ENCODE data around the gene CCDC68. TPM values are rescaled to one million over a fixed set of nuclear protein-coding genes. Genes with fewer than 3 reads are reported as not detected.

CCDC68 gene
- total RNA-seq, 1 donor from 2014 or later = 2.2 TPM

DNA sequence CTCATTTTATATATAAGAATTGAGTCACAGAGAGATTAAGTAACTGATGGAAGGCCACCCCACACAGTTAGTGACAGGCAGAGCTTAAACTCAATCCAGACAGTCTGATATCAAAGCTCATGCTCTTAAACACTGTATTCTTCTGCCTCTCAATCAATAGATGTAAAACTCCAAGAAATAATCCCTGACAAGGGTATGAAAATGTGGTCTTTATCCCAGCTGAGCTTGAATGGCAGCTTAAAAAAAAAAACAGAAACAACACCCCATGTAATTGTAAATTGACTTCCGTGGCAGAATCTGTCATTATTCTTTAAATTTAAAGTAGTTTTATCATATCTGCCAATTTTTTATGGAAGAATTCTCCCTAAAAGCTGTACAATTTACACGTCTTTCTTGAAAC is 70.9 kb downstream of the CCDC68 start:
- Mint-ChIP-seq H3K27ac (no peak overlapping the region), H3K4me3 (ENCODE audit: low read depth) (no peak overlapping the region), H3K9me3 (ENCODE audit: low read depth) (peaks cover 10% of the 10 kb centered on the region), H3K36me3 (ENCODE audit: insufficient read depth) (peaks cover 24% of the 10 kb centered on the region), H3K4me1 (ENCODE audit: low read depth) (no peaks in the 10 kb centered on the region), H3K27me3 (no peaks in the 10 kb centered on the region)
- TF ChIP-seq, protein P1, sequence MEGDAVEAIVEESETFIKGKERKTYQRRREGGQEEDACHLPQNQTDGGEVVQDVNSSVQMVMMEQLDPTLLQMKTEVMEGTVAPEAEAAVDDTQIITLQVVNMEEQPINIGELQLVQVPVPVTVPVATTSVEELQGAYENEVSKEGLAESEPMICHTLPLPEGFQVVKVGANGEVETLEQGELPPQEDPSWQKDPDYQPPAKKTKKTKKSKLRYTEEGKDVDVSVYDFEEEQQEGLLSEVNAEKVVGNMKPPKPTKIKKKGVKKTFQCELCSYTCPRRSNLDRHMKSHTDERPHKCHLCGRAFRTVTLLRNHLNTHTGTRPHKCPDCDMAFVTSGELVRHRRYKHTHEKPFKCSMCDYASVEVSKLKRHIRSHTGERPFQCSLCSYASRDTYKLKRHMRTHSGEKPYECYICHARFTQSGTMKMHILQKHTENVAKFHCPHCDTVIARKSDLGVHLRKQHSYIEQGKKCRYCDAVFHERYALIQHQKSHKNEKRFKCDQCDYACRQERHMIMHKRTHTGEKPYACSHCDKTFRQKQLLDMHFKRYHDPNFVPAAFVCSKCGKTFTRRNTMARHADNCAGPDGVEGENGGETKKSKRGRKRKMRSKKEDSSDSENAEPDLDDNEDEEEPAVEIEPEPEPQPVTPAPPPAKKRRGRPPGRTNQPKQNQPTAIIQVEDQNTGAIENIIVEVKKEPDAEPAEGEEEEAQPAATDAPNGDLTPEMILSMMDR (IDR thresholded peaks at IDR 0.05; ENCODE audit: unreplicated experiment) = no peak
- DNase-seq (ENCODE audit: low spot score, unreplicated experiment) = no peak

DNA sequence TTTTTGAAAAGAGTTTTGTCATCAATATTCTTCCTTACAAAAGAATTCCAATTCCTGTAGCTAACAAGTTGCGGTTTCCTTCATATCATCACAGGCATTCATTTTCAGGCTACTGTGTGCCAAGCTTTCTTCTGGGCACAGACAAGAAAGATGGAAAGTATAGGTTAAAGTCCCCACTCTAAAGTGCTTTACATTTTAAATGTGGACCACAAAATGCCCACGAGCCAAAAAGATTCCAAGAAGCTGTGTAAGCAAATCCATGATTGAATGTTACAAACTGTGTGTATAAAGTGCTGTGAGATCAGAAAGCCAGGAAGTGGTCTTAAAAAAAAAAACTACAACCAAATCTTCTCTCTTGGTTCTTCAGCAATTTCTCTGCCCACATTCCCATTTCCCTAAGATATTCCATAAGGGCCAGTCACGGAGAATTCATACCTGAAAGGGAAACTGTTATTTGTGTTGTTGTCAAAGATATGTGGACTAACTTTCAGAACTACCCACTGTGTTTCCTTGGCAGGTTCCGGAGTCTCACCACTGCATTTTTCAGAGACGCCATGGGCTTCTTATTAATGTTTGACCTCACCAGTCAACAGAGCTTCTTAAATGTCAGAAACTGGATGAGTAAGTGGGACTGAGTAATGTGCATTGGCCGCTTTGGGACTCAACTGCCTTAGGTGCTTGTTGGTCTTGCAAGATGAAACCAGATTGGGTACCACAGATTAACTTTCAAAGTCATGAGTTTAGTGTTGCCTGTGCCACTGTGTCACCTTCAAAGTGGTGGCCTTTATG is 75.3 kb downstream of the CCDC68 start:
- TF ChIP-seq, protein P1 (IDR thresholded peaks at IDR 0.05; ENCODE audit: unreplicated experiment) = no peak
- Mint-ChIP-seq H3K4me3 (ENCODE audit: low read depth) (no peak overlapping the region), H3K9me3 (ENCODE audit: low read depth) (peaks cover 10% of the 10 kb centered on the region)

DNA sequence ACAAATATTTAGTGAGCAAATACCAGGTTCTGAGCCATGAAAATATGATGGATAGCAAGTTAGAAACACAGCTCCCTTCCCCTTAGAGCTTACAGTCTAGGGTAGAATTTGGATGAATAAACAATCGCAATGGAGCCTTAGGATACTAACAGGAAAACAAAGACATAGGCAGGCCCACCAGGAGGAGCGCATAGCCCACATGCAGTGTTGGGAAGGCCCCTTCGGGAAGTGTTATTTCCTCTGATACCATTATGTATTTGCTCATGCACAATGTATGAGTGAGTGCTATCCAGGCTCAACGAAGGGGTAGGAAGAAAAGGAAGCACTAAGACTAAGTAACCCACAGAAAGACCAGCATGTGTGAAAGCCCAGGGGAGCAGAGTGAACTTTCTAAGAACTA is 76.9 kb downstream of the CCDC68 start:
- TF ChIP-seq, protein P1 (IDR thresholded peaks at IDR 0.05; ENCODE audit: unreplicated experiment) = no peak

More for the DNA sequence above, 75.3 kb downstream of the CCDC68 start:
- peaks cover 5% of the 10 kb centered on the region for H3K27me3 Mint-ChIP-seq
- peaks cover 28% of the 10 kb centered on the region for H3K36me3 Mint-ChIP-seq (ENCODE audit: insufficient read depth)
- DNase-seq (ENCODE audit: low spot score, unreplicated experiment) = no peak
- peaks cover 16% of the 10 kb centered on the region for H3K4me1 Mint-ChIP-seq (ENCODE audit: low read depth)
- no peak overlapping the region for H3K27ac Mint-ChIP-seq

DNA sequence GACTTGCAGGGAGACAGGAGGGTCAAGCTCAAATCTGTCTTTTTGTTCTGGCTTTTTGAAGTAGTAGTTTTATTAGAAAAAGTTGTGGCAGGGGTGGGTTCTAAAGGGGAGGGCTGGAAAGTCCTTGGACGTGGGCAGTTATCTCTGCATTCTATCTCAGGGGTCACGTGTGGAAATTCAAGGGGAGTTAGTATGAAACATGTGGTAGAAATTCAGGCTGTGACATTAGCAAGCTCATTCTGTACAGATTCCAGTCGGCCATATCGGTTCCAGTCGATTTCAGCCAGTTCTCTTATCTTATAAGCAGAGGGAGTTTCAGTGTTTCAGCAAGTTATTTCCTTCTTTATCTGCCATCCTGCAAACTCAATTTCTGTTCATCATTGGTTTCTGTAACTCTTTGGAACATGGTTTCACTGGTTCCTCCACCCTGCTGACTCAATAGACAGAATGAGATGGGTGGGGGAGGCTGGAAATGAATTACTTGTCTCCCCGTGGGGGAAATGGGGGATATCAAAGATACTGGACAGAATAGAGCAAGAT is 78.0 kb downstream of the CCDC68 start:
- Mint-ChIP-seq H3K27ac (no peak overlapping the region), H3K4me1 (ENCODE audit: low read depth) (peaks cover 19% of the 10 kb centered on the region), H3K36me3 (ENCODE audit: insufficient read depth) (peaks cover 23% of the 10 kb centered on the region)

More for the DNA sequence above, 76.9 kb downstream of the CCDC68 start:
- H3K36me3 Mint-ChIP-seq (ENCODE audit: insufficient read depth) = peaks cover 23% of the 10 kb centered on the region
- no peak overlapping the region for H3K27ac Mint-ChIP-seq
- no peak for DNase-seq (ENCODE audit: low spot score, unreplicated experiment)
- peaks cover 5% of the 10 kb centered on the region for H3K27me3 Mint-ChIP-seq
- H3K4me1 Mint-ChIP-seq (ENCODE audit: low read depth) = peaks cover 19% of the 10 kb centered on the region
- H3K4me3 Mint-ChIP-seq (ENCODE audit: low read depth) = no peak overlapping the region
- peaks cover 10% of the 10 kb centered on the region for H3K9me3 Mint-ChIP-seq (ENCODE audit: low read depth)

DNA sequence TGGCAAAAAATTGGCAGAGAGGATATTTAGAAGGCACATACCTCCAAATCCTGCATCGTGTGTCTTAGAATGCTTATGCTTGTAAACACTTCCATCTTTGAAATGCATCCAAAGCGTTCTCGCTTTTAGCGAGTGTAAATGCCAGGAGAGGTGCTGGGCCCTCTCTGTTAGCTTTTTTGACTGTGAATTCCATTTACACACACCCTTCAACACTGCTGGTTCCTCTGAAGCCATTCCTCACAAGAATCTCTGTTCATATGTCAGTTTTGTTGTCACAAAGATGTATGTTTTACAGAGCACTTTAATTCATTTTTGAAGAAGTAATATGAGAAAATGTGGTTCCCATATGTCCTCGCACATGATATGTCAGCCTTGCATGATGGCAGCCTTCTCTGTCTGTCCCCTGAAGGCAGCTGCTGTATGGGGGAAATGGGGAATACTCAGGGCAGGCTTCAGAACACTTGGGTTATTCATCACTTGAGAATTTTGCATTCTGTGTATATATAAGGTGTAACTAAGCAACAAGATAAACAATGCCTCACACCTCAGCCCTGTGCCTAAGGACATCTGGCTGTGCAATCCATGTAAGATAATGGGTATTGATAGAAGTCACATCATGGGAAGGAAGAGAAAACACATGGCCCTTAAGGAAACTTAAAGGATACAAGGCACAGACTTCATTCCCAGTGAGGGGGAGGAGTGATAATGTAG is 78.7 kb downstream of the CCDC68 start:
- peaks cover 5% of the 10 kb centered on the region for H3K27me3 Mint-ChIP-seq
- H3K27ac Mint-ChIP-seq = no peak overlapping the region
- peaks cover 19% of the 10 kb centered on the region for H3K4me1 Mint-ChIP-seq (ENCODE audit: low read depth)
- TF ChIP-seq, protein P1 (IDR thresholded peaks at IDR 0.05; ENCODE audit: unreplicated experiment) = no peak
- peaks cover 4% of the 10 kb centered on the region for H3K9me3 Mint-ChIP-seq (ENCODE audit: low read depth)
- H3K4me3 Mint-ChIP-seq (ENCODE audit: low read depth) = no peak overlapping the region
- DNase-seq (ENCODE audit: low spot score, unreplicated experiment) = no peak
- H3K36me3 Mint-ChIP-seq (ENCODE audit: insufficient read depth) = peaks cover 17% of the 10 kb centered on the region

More for the DNA sequence above, 78.0 kb downstream of the CCDC68 start:
- H3K27me3 Mint-ChIP-seq = peaks cover 5% of the 10 kb centered on the region
- H3K9me3 Mint-ChIP-seq (ENCODE audit: low read depth) = peaks cover 10% of the 10 kb centered on the region
- H3K4me3 Mint-ChIP-seq (ENCODE audit: low read depth) = no peak overlapping the region
- TF ChIP-seq, protein P1 (IDR thresholded peaks at IDR 0.05; ENCODE audit: unreplicated experiment) = no peak
- DNase-seq (ENCODE audit: low spot score, unreplicated experiment) = no peak

Data from progenitor cell of endocrine pancreas (in vitro differentiated cells).